Measurements from ENCODE around the gene FUS. TPM values are rescaled to one million over a fixed set of nuclear protein-coding genes. Genes with fewer than 3 reads are reported as not detected.

Gene FUS
- total and polyA plus RNA-seq, 9 of the 15 experiments (the other 6 are each of a cell fraction or from before 2014, with no cell fraction given), result 43.9 to 575 (median 87.2) TPM

DNA sequence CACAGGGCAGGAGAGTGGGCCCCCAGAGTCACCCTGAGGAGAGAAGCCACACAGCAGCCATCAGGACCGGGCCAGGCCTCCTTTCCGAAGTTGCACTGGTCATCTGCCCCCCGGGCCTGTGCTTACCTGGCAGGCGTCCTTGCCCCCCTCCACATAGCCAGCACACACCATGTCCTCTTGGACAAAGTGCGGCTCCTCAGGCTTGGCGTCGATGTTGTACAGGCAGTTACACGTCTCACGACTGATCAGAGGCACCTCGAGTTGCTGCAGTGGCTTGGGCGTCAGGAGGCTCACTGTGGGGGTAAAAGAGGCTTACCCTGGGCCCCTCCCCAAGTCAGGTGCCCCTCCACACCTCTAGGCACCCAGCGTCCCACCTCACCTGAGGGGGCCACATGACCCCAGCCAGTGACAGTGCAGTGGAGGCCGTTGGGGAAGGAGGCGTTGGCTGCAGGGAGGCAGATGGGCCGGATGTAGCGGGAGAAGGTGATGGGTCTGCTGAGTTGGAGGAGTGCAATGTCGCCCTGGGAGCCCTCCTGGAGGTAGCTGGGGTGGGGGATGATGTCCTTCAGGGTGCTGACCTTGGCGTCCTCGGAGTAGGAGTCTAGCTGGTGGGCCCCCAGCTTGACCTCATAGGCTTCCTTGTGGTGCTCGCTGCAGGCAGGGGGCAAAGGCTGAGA lies 47.5 kb upstream of the FUS start:
- 81% methylated on average over 19 of the region's 20 CpGs for WGBS (ENCODE audit: insufficient coverage, low coverage, missing lambda C conversion rate)
- BruUV-seq (replicated peaks), result no TSS peak
- Histone ChIP-seq H3K4me2 (ENCODE audit: insufficient read depth, low read length) (no peak overlapping the region), H3K27me3 (ENCODE audit: control insufficient read depth in 2 of 2, insufficient read depth in 2 of 2, low read length in 2 of 2) (no peaks in the 10 kb centered on the region), H3K9me1 (ENCODE audit: control insufficient read depth, insufficient read depth, low read length) (no peaks in the 10 kb centered on the region), H3K36me3 (ENCODE audit: control insufficient read depth, insufficient read depth, low read length) (peaks cover 43% of the 10 kb centered on the region; the same call in 2 of the 3 replicates), H3K27ac (ENCODE audit: extremely low read depth, low read depth, low read length) (no peak overlapping the region), H2AFZ (ENCODE audit: low read depth, low read length) (no peak overlapping the region), H3K4me1 (replicated peaks in 1 of 2; ENCODE audit: control insufficient read depth in 2 of 2, insufficient read depth in 2 of 2, low read length in 2 of 2) (peaks cover 50 to 92% of the 10 kb centered on the region in 2 experiments), H4K20me1 (replicated peaks; ENCODE audit: control insufficient read depth, insufficient read depth, low read length) (no peaks in the 10 kb centered on the region), H3K79me2 (ENCODE audit: control insufficient read depth, insufficient read depth, low read length) (no peaks in the 10 kb centered on the region), H3K9me3 (replicated peaks; ENCODE audit: control insufficient read depth, insufficient read depth, low read depth, low read length) (no peaks in the 10 kb centered on the region), H3K9ac (ENCODE audit: insufficient read depth in 1 of 2, low read depth in 2 of 2, low read length in 2 of 2) (0 out of 4 replicates have a peak overlapping the region, but pooled peaks of 1 of the 2 experiments have one; percentile 50), H3K4me3 (no peak overlapping the region)
- intact Hi-C loops (cut with micrococcal nuclease) (no loop called here), in situ Hi-C loops (cut with MboI) (no loop called here)
- FAIRE-seq (no peak), DNase-seq (ENCODE audit: extremely low read depth in 1 of 4, low spot score in 3 of 4) (no peak), ATAC-seq (no peak)
- ChIA-PET CTCF (ENCODE audit: low intra/inter-chr PET ratio) (no interaction called here), POLR2A (interaction anchor here (0.9 to 2.4 kb wide), 5 partner anchors 10 to 50 kb away, joined by 3 to 9 read pairs (median 5); partner anchors contain the start of gene FUS)
- TF ChIP-seq MEF2D (tag; conservative IDR thresholded peaks at IDR 0.05; ENCODE audit: low read depth) (no peak), SMAD3 (CRISPR knock-in tag; conservative IDR thresholded peaks at IDR 0.05) (no peak), POLR2H (tag; IDR thresholded peaks at IDR 0.05; ENCODE audit: low read depth) (no peak), SFPQ (IDR thresholded peaks at IDR 0.05; ENCODE audit: low read depth, low read length) (no peak), POLR2A (conservative IDR thresholded peaks at IDR 0.05) (no peak), MLLT1 (IDR thresholded peaks at IDR 0.05) (0 out of 4 replicates have a peak, but pooled peaks of 1 of the 2 experiments have one; percentile 24), RBM14 (IDR thresholded peaks at IDR 0.05; ENCODE audit: borderline replicate concordance, insufficient read depth, low read depth, low read length) (no peak), ZNF609 (CRISPR knock-in tag; IDR thresholded peaks at IDR 0.05; ENCODE audit: borderline replicate concordance) (no peak)
